Activated CD4-positive, alpha-beta T cell treated with anti-CD3 and anti-CD28 coated beads, Interleukin-2, amount 10 ng/mL, durations not matched to agents 7 days and 5 days (primary cell): ENCODE measurements around the gene POR. TPM values are rescaled to one million over a fixed set of nuclear protein-coding genes. Genes with fewer than 3 reads are reported as not detected.

Experiments used
- CTCF ChIA-PET: fragments of 350-600 bp; sonication (Branson Sonifier 250); formaldehyde crosslinking; loops from one replicate; lab custom pipeline; 2021; ENCODE audit warnings: antibody characterized with exemption; lab: Charles Lee
- POLR2A ChIA-PET: fragments of 350-600 bp; sonication (Branson Sonifier 250); formaldehyde crosslinking; loops from one replicate; lab custom pipeline; 2021; ENCODE audit warnings: antibody characterized with exemption; lab: Charles Lee
- DNase-seq: peaks from one replicate; pipeline ENCODE4 v3.0.0-alpha.2; 2020
- H3K27ac Mint-ChIP-seq: one replicate; pipeline ENCODE4 v1.8.0; 2021; ENCODE audit warnings: mild to moderate bottlenecking, moderate library complexity, mixed read lengths
- H3K27me3 Mint-ChIP-seq: one replicate; pipeline ENCODE4 v1.8.0; 2021; ENCODE audit warnings: mixed read lengths
- H3K36me3 Mint-ChIP-seq: one replicate; pipeline ENCODE4 v1.8.0; 2021; ENCODE audit warnings: low read depth, mixed read lengths
- H3K4me1 Mint-ChIP-seq: one replicate; pipeline ENCODE4 v1.8.0; 2021; ENCODE audit warnings: mixed read lengths
- H3K4me3 Mint-ChIP-seq: one replicate; pipeline ENCODE4 v1.8.0; 2021; ENCODE audit warnings: mild to moderate bottlenecking, moderate library complexity, mixed read lengths
- H3K9me3 Mint-ChIP-seq: one replicate; pipeline ENCODE4 v1.8.0; 2021; ENCODE audit warnings: mixed read lengths
- total RNA-seq, 2 experiments: library from RNA; stranded (reverse); gene quantifications; one replicate each; pipeline ENCODE4 v1.2.3, GENCODE V29; 2021

POR gene
- total RNA-seq, 2 experiments from 2014 or later, result 29.9 to 37.1 TPM

DNA sequence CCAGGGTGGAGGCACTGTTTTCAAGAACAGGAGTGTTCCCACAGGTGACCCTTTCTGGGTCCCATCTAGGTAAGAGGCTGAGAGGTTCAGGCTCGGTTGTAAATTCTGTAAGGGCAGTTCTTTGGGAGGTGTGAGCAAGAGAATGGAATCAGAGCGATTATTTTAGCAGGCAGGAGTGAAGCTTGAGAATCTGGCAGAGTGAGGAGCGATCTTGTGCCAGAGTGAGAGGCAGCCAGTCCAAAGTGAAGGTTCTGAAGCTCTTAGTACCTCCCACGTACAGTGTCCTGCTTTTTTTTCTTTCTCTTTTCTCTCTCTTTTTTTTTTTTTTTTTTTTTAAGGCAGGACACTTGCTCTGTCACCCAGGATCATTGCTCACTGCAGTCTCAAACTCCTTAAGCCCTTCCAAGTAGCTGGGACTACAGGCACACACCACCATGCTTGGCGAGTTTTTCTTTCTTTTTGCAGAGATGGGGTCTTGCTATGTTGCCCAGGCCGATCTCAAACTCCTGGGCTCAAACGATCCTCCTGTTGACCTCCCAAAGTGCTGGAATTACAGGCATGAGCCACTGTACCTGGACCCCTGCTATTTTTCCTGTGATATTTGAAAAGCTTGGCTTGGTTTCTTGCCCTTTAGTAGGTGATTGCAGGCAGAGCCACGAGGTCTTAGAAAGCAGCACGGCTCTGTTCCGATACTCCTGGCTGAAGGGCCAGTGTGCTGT is 10.9 kb downstream of the POR start:
- Mint-ChIP-seq H3K4me1 (peaks cover 21% of the 10 kb centered on the region), H3K36me3 (no peaks in the 10 kb centered on the region), H3K9me3 (no peaks in the 10 kb centered on the region), H3K4me3 (no peak overlapping the region), H3K27me3 (no peaks in the 10 kb centered on the region), H3K27ac (no peak overlapping the region)
- CTCF ChIA-PET, result interaction anchor here (0.6 kb wide), 1 partner anchor 116 kb away, joined by 3 read pairs; no protein-coding TSS in a partner anchor
- POLR2A ChIA-PET, result no interaction called here
- DNase-seq, result no peak

DNA sequence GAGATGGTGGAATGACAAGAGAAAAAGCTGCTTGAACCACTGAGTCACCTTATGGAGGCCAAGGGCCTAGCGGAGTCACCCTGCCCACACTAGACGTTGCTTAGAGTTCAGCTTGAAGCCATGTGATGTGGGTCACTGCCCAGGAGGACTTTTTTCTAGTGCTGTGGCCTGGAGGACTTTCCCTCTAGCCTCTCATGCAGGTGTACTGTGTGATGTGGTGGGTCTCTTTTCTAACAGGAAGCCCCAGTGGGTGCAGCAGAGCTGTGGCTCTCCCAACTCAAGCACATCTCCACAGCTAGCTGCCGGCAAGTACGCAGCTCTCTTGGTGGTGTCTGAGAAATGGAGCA is 13.6 kb downstream of the POR start:
- DNase-seq, result peak; percentile 36
- H3K9me3 Mint-ChIP-seq, result no peaks in the 10 kb centered on the region
- H3K36me3 Mint-ChIP-seq, result no peaks in the 10 kb centered on the region
- H3K4me1 Mint-ChIP-seq, result peaks cover 19% of the 10 kb centered on the region
- ChIA-PET CTCF (interaction anchor here (0.7 to 1.2 kb wide), 2 partner anchors 47 to 69 kb away, joined by 3 to 4 read pairs; no protein-coding TSS in a partner anchor), POLR2A (interaction anchor here (0.7 kb wide), 1 partner anchor 13 kb away, joined by 3 read pairs; no protein-coding TSS in a partner anchor)
- no peak overlapping the region for H3K27ac Mint-ChIP-seq
- H3K27me3 Mint-ChIP-seq, result no peaks in the 10 kb centered on the region
- no peak overlapping the region for H3K4me3 Mint-ChIP-seq

DNA sequence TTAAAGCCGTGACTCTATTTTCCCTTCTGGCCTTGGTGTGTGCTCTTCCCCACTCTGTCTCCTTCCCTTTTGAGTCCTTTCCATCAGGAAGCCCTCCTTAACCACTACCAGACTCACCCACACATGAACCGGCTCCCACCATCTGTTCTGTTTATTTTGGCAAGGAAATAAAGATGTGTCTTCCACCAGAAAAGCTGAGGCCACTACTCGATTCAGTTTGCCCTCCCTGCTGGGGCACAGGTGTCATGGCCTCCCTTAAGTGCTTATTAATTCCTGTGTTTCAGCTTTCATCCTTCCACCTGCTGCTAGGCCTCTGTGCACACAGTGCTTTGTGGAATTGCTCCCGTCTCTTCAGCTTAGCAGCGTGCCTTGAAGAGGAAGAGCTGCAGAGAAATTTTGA is 16.7 kb downstream of the POR start:
- Mint-ChIP-seq H3K4me1 (peaks cover 16% of the 10 kb centered on the region), H3K36me3 (no peaks in the 10 kb centered on the region), H3K27me3 (no peaks in the 10 kb centered on the region), H3K4me3 (no peak overlapping the region), H3K27ac (no peak overlapping the region), H3K9me3 (no peaks in the 10 kb centered on the region)
- POLR2A ChIA-PET, result no interaction called here
- DNase-seq, result no peak
- CTCF ChIA-PET, result interaction anchor here (1.4 kb wide), 2 partner anchors 14 to 89 kb away, joined by 3 to 5 read pairs; no protein-coding TSS in a partner anchor

DNA sequence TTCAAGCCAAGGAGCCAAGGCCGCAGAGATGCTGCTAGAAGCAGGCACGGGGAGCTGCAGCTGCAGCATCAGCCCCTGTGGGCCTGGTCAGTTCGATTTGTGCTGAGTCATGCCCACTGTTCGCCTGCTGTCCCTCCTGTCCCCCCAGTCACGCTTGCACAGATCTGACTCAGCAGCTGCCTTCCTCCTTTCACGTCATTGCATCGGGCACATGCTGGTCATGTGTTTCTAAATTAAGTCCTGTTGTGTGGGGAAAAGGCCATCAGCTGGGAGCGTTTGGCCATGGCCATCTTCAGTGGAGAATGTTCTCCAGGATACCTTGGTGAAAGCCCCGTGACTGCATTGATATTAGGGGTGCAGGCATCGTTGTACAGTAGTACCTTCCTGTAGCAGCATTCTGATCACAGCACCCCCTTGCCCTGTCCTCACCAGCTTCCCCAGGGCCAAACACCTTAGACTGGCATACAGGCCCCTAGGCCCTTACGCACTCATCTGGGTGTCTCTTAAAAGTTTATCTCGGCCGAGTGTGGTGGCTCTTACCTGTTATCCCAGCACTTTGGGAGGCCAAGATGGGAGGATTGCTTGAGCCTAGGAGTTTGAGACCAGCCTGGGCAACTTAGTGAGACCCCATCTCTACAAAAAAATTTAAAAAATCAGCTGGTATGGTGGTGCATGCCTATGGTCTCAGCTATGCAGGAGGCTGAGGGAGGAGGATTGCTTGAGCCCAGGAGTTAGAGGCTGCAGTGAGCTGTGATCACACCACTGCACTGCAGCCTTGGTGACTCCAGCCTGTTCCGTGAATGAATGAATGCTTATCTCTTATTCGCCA is 23.2 kb downstream of the POR start:
- ChIA-PET CTCF (no interaction called here), POLR2A (no interaction called here)
- H3K36me3 Mint-ChIP-seq, result no peaks in the 10 kb centered on the region
- no peak for DNase-seq
- H3K4me1 Mint-ChIP-seq, result no peaks in the 10 kb centered on the region
- no peaks in the 10 kb centered on the region for H3K27me3 Mint-ChIP-seq
- no peaks in the 10 kb centered on the region for H3K9me3 Mint-ChIP-seq
- H3K27ac Mint-ChIP-seq, result no peak overlapping the region
- no peak overlapping the region for H3K4me3 Mint-ChIP-seq

DNA sequence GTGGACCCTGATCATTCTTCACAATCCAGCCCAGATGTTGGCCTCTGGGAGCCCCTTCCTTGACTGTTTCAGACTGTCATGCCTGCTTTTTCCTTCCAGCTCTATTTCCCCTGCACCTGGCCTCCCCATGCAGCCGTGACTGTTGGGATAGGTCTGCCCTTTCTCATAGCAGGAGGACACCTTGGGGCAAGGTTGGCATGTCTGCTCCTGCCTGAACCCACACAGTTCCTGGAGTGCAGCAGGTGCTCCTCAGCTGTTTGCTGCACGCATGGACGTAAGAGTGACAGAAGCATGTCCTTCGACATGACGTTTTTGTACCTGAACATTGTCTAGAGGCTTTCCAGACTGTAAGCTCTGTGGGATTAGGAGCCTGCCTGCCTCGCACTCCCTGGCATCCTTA is 24.0 kb downstream of the POR start:
- Mint-ChIP-seq H3K9me3 (no peaks in the 10 kb centered on the region), H3K27ac (no peak overlapping the region), H3K4me1 (no peaks in the 10 kb centered on the region), H3K36me3 (no peaks in the 10 kb centered on the region), H3K4me3 (no peak overlapping the region), H3K27me3 (no peaks in the 10 kb centered on the region)
- DNase-seq, result no peak
- CTCF ChIA-PET, result no interaction called here
- POLR2A ChIA-PET, result no interaction called here

DNA sequence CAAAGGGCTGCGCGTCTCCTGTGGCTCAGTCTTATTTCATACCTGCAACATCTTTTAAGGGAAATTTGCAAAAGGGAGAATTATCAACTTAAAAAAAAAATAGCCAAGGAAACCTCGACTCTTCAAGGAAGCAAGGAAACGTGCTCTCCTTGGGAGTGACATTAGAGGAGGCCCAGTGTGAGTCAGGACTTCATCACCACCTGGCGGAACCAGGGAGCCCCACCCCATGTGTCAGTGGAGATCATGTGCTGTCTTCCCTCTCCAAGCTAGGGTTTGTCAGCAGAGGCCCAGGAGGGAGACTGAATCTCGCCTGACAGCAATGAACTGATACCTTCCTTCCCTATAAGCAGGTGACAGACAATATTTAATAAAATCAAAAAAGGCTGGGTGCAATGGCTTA is 28.9 kb downstream of the POR start:
- DNase-seq, result no peak
- ChIA-PET CTCF (no interaction called here), POLR2A (no interaction called here)
- Mint-ChIP-seq H3K4me1 (peaks cover 3% of the 10 kb centered on the region), H3K36me3 (no peaks in the 10 kb centered on the region), H3K27ac (no peak overlapping the region), H3K9me3 (no peaks in the 10 kb centered on the region), H3K27me3 (no peaks in the 10 kb centered on the region), H3K4me3 (no peak overlapping the region)

DNA sequence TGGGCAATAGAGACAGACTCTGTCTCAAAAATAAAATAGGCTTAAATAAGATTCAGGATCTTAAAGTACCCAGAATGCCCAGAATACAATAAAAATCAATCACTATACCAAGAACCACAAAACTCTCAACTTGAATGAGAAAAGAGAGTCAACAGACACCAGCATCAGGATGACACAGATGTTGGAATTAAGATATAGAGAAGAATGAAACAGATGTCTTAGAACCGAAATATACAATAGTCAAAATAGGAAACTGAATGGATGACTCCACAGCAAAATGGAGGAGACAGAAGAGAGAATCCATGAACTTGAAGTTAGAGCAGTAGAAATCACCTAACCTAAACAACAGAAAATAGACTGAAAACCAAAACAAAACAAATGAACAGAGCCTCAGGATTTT is 29.6 kb downstream of the POR start:
- CTCF ChIA-PET, result no interaction called here

DNA sequence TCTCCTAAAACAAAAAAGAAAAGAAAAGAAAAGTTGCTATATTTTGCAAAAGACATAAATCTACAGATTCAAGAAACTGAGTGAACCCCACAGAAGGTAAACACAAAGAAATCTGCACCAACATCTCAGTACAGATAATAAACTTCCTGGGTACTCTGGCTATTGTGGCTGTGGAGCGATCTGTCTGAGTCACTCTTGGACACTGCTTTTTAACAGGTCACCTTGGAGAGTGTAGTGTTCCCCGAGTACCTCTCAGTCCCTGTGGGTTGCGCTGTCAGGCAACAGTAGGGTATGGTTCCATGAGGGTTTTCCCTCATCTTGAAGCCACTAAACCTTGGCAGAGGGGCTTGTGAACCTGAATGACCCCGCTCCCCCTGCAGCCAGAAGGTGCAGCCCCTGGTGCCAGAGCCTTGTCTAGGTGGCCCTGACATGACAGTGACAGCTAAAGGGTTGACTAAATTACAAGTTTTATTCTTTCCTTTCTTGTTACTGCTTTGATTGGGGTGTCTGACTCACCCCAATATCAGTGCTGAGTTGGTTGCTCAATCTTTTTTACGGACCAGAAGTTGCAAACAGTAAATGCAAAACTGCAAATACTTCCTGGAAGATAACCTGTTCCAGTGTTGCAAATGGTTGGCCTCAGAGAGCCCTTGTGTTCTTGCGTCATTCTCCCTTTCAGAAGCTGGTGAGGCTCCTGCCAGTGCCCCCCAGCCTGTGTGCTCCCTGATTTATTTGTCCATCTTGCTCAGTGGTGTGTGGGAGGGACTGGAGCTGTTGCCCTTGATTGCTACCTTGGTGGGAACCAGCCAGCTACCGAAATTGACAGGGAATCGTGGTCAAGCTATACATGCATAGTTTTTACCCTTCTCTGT is 30.6 kb downstream of the POR start:
- Mint-ChIP-seq H3K27ac (no peak overlapping the region), H3K4me3 (no peak overlapping the region), H3K27me3 (no peaks in the 10 kb centered on the region), H3K4me1 (peaks cover 3% of the 10 kb centered on the region), H3K36me3 (no peaks in the 10 kb centered on the region), H3K9me3 (no peaks in the 10 kb centered on the region)
- no peak for DNase-seq
- ChIA-PET POLR2A (no interaction called here), CTCF (interaction anchor here (0.6 to 1.5 kb wide), 2 partner anchors 14 to 192 kb away, joined by 3 to 5 read pairs; no protein-coding TSS in a partner anchor)

More for the DNA sequence above, 29.6 kb downstream of the POR start:
- no peak for DNase-seq
- Mint-ChIP-seq H3K27ac (no peak overlapping the region), H3K9me3 (no peaks in the 10 kb centered on the region), H3K27me3 (no peaks in the 10 kb centered on the region), H3K36me3 (no peaks in the 10 kb centered on the region), H3K4me1 (peaks cover 3% of the 10 kb centered on the region), H3K4me3 (no peak overlapping the region)
- POLR2A ChIA-PET, result no interaction called here

DNA sequence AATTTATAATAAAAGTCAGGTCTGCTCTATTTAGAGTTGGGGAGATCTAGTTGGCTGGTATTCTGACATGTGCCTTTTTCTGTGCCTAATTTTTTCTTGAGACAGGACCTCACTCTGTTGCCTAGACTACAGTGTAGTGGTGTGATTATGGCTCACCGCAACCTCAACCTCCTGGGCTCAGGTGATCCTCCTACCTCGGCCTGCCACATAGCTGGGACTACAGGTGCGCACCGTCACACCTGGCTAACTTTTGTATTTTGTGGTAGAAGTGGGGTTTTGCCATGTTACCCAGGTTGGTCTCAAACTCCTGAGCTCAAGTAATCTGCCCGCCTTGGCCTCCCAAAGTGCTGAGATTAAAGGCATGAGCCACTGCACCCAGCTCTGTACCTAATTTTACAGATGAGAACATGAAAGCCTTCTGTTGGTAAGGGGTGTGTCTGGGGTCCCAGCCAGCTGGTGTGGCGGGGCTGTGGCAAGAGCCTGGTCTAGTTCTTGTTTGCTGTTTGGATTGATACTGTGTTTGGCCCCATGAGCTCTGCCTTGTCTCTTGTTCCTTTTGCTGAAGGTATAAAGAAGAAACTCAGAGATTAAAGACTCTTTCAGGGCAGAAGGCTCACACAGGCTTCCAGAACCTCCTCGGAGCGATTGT is 31.4 kb downstream of the POR start:
- H3K4me1 Mint-ChIP-seq, result peaks cover 3% of the 10 kb centered on the region
- no peaks in the 10 kb centered on the region for H3K27me3 Mint-ChIP-seq
- CTCF ChIA-PET, result interaction anchor here (0.6 to 2.5 kb wide), 4 partner anchors 10 to 193 kb away, joined by 3 to 7 read pairs (median 4); no protein-coding TSS in a partner anchor
- H3K27ac Mint-ChIP-seq, result no peak overlapping the region
- no peaks in the 10 kb centered on the region for H3K36me3 Mint-ChIP-seq
- H3K4me3 Mint-ChIP-seq, result no peak overlapping the region
- POLR2A ChIA-PET, result no interaction called here
- DNase-seq, result no peak
- no peaks in the 10 kb centered on the region for H3K9me3 Mint-ChIP-seq

DNA sequence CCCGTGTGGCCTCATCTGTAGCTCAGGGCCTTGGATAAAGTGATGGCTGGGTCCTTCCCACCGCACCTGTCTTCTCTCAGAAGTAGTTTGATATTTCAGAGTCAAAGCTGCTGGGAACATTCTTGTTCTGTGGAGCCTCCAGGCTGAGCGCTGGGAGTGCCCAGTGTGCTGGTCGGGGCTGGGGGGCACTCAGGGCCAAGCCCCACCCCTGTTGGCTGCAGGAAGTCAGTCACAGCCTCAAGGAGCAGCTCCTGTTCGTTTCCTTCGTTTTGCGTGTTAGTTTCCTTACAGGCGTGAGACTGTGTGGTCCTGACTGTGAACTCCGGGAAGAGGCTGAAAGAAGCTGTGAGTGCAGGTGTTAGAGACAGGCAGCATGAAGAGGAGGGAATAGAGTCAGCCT is 33.2 kb downstream of the POR start:
- no peak for DNase-seq
- H3K4me1 Mint-ChIP-seq, result peaks cover 3% of the 10 kb centered on the region
- H3K9me3 Mint-ChIP-seq, result no peaks in the 10 kb centered on the region
- no peak overlapping the region for H3K27ac Mint-ChIP-seq
- no peak overlapping the region for H3K4me3 Mint-ChIP-seq
- H3K27me3 Mint-ChIP-seq, result no peaks in the 10 kb centered on the region
- POLR2A ChIA-PET, result no interaction called here
- no peaks in the 10 kb centered on the region for H3K36me3 Mint-ChIP-seq
- CTCF ChIA-PET, result interaction anchor here (1.0 to 2.5 kb wide), 3 partner anchors 9 to 63 kb away, joined by 3 to 7 read pairs (median 3); no protein-coding TSS in a partner anchor

DNA sequence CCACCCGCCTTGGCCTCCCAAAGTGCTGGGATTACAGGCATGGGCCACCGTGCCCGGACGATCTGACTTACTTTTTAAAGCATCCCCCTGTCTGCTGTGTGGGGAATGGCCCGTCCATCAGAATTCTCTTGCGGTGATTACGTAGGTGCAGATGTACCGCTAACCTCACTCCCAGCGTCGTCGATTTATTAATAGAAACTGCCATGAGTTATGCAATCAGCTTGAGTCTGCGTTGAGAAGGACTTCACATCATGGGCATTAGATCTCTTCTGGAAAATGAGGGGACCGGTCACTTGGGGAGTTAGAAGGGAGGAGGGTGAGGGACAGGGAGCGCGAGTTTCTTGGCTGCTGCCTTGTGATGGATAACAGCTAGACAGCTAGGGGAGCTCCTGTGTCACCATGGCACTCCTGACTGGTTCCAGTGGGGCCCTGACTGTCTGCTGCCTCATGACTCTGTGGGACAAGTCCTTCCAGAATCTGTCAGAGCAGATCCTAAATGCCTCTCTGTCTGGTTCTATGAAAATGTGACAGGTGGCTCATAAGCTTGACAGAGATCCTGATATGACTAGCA is 35.2 kb downstream of the POR start:
- ChIA-PET POLR2A (no interaction called here), CTCF (no interaction called here)
- no peak overlapping the region for H3K27ac Mint-ChIP-seq
- H3K27me3 Mint-ChIP-seq, result no peaks in the 10 kb centered on the region
- H3K4me3 Mint-ChIP-seq, result no peak overlapping the region
- no peaks in the 10 kb centered on the region for H3K4me1 Mint-ChIP-seq
- no peaks in the 10 kb centered on the region for H3K36me3 Mint-ChIP-seq
- DNase-seq, result no peak
- no peaks in the 10 kb centered on the region for H3K9me3 Mint-ChIP-seq

DNA sequence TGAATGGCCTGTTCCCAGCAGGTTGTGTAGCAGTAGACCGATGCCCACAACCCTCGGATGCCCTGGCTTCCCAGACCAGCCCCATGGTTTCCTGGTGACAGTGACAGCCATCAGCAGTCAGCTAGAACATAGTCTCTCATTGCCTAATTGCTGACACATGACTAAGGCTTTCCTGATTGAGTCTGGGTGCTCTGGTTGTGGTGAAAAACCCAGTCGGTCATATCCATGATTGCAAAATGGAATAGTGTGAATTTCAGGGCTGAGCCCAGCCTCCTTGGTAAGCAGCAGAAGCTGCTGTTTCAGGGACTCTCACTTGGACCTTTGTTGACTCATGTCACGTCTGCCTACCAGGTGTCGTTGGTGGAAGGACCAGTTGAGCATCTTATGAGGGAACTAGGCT is 36.6 kb downstream of the POR start:
- Mint-ChIP-seq H3K4me3 (no peak overlapping the region), H3K27ac (no peak overlapping the region), H3K4me1 (no peaks in the 10 kb centered on the region), H3K36me3 (peaks cover 5% of the 10 kb centered on the region), H3K9me3 (no peaks in the 10 kb centered on the region), H3K27me3 (no peaks in the 10 kb centered on the region)
- ChIA-PET POLR2A (no interaction called here), CTCF (no interaction called here)
- no peak for DNase-seq
